ENCODE measurements around the gene TRAPPC10. TPM values are rescaled to one million over a fixed set of nuclear protein-coding genes. Genes with fewer than 3 reads are reported as not detected.
A peak's percentile ranks its signal among the peaks of the same experiment; 100 is the strongest.

TRAPPC10 gene
- total and polyA plus RNA-seq, 2 of the 8 experiments (the other 6 are each of a cell fraction or from before 2014, with no cell fraction given) = 18.5 to 29.8 TPM

GRCh38 chr21:44049182-44049581 is 37.1 kb downstream of the TRAPPC10 start:
- H3K79me2 ChIP-seq (ENCODE audit: control insufficient read depth in 1 of 2, insufficient read depth in 2 of 2, low read length in 2 of 2) = peaks cover 3 to 21% of the 10 kb centered on the region in 2 experiments; a peak in 3 of 4 replicates
- H3K27ac ChIP-seq (ENCODE audit: low read depth, low read length) = no peak overlapping the region
- no peak overlapping the region for H3K4me3 ChIP-seq (ENCODE audit: extremely low read depth in 1 of 4, insufficient read depth in 2 of 4, low read depth in 3 of 4, low read length in 4 of 4)
- H4K20me1 ChIP-seq (replicated peaks in 1 of 2; ENCODE audit: control insufficient read depth in 1 of 2, insufficient read depth in 2 of 2, low read length in 2 of 2) = peaks cover 5 to 6% of the 10 kb centered on the region in 2 experiments
- H2BK120ac ChIP-seq (replicated peaks; ENCODE audit: low read depth, low read length) = no peak overlapping the region
- H3K18ac ChIP-seq (ENCODE audit: extremely low read depth, low read length) = no peak overlapping the region
- ChIA-PET CTCF (ENCODE audit: partially characterized antibody) (interaction anchor here (0.8 to 1.4 kb wide), 4 partner anchors 29 to 114 kb away, joined by 3 to 5 read pairs (median 4); no protein-coding TSS in a partner anchor), POLR2A (ENCODE audit: partially characterized antibody) (interaction anchor here (0.9 kb wide), 1 partner anchor 9 kb away, joined by 3 read pairs; no protein-coding TSS in a partner anchor)
- H3K9ac ChIP-seq (replicated peaks in 1 of 4; ENCODE audit: extremely low read depth in 1 of 4, low read depth in 3 of 4, low read length in 3 of 4) = 0 out of 7 replicates have a peak overlapping the region, but pooled peaks of 2 of the 4 experiments have one; percentile 18 to 32
- 90% methylated on average over 5 of the region's 5 CpGs; no CpG with 5 or more reads in 1 of the 2 experiments for WGBS, 2 experiments (ENCODE audit: extremely low coverage in 1 of 2, insufficient coverage in 1 of 2, insufficient read length in 1 of 2, insufficient replicate concordance in 2 of 2, low coverage in 1 of 2, low lambda C conversion rate in 2 of 2, missing lambda C conversion rate in 1 of 2)
- H3K56ac ChIP-seq (replicated peaks; ENCODE audit: insufficient read length, low read depth, low read length) = no peak overlapping the region
- H3K23ac ChIP-seq (ENCODE audit: insufficient read length) = no peak overlapping the region
- no peak overlapping the region for H4K5ac ChIP-seq (ENCODE audit: insufficient read length, low read depth, low read length)
- no peaks in the 10 kb centered on the region for H3K9me3 ChIP-seq (ENCODE audit: insufficient read depth in 2 of 2, low read depth in 1 of 2, low read length in 1 of 2)
- FAIRE-seq = no peak
- no peak overlapping the region for H3K14ac ChIP-seq (ENCODE audit: insufficient read length)
- no peak overlapping the region for H2BK12ac ChIP-seq (ENCODE audit: low read depth, low read length)
- no peaks in the 10 kb centered on the region; a peak in 1 of 8 replicates for H3K36me3 ChIP-seq (ENCODE audit: control insufficient read depth in 2 of 4, insufficient read depth in 4 of 4, low read length in 3 of 4)
- H4K91ac ChIP-seq (replicated peaks; ENCODE audit: insufficient read length, low read length) = no peak overlapping the region
- no peak overlapping the region for H3K4me2 ChIP-seq (ENCODE audit: insufficient read depth in 1 of 2, low read depth in 2 of 2, low read length in 2 of 2)
- no peak overlapping the region for H2BK15ac ChIP-seq (ENCODE audit: low read length)
- no peaks in the 10 kb centered on the region for H3K23me2 ChIP-seq (ENCODE audit: low read depth, low read length)
- no peaks in the 10 kb centered on the region for H3K4me1 ChIP-seq (replicated peaks in 1 of 4; ENCODE audit: control insufficient read depth in 3 of 4, insufficient read depth in 4 of 4, low read length in 3 of 4)
- H2AFZ ChIP-seq (ENCODE audit: low read length) = no peak overlapping the region
- H2BK20ac ChIP-seq (ENCODE audit: low read length) = no peak overlapping the region
- no peak overlapping the region for H3K4ac ChIP-seq (replicated peaks; ENCODE audit: insufficient read length, low read depth, low read length)
- DNase-seq (ENCODE audit: low read depth in 1 of 2, low spot score in 2 of 2) = no peak
- H2BK5ac ChIP-seq (ENCODE audit: low read depth, low read length) = no peak overlapping the region
- no peak overlapping the region for H4K8ac ChIP-seq (ENCODE audit: extremely low read depth, insufficient read depth, low read length)
- 0 out of 2 replicates have a peak overlapping the region, but pooled peaks have one; percentile 75 for H2AK5ac ChIP-seq (ENCODE audit: low read depth, low read length)
- peaks cover 16% of the 10 kb centered on the region for H3K79me1 ChIP-seq (ENCODE audit: low read depth, low read length)
- no peaks in the 10 kb centered on the region; a peak in 1 of 7 replicates for H3K27me3 ChIP-seq (replicated peaks in 1 of 4; ENCODE audit: control insufficient read depth in 3 of 4, extremely low read depth in 1 of 4, insufficient read depth in 3 of 4, low read length in 3 of 4)
- no peak for TF ChIP-seq EP300 (IDR thresholded peaks at IDR 0.05; ENCODE audit: borderline replicate concordance in 1 of 2, low read depth in 2 of 2, low read length in 2 of 2)
